ENCODE data around the gene ACBD4. TPM values are rescaled to one million over a fixed set of nuclear protein-coding genes. Genes with fewer than 3 reads are reported as not detected.

ACBD4 gene
- polyA plus RNA-seq, 1 donor from 2014 or later, result 3.1 TPM

DNA sequence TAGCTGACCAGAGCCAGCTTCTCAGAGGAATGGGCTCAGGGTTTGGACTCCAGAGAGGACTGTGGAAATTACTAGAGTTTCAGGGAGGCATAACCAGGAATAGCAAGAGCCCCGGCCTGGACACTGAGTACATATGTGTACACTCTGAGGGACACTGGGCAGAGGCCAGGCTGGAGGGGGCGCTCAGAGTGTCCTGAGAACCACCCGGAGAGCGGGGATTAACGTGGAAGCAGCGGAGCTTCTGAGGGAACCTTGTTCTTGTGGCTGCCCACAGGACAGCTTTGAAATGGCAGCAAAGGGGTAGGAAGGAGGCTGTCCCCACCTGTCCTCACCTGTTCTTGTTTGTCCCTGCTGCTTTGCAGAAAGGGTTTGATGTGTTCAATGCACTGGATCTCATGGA lies 31.0 kb upstream of the ACBD4 start:
- Histone ChIP-seq H3K9me2 (ENCODE audit: insufficient read depth, low read length) (no peaks in the 10 kb centered on the region), H3K79me2 (replicated peaks; ENCODE audit: insufficient read depth, low read length) (no peaks in the 10 kb centered on the region), H3K27ac (ENCODE audit: low read length) (no peak overlapping the region), H4K20me1 (ENCODE audit: insufficient read depth) (no peaks in the 10 kb centered on the region), H3K36me3 (ENCODE audit: insufficient read depth, low read length) (peaks cover 6% of the 10 kb centered on the region), H3K9me3 (ENCODE audit: low read length) (no peaks in the 10 kb centered on the region), H3K9ac (ENCODE audit: low read length) (no peak overlapping the region), H3K4me3 (ENCODE audit: low read length) (no peak overlapping the region), H2AFZ (ENCODE audit: low read depth, low read length) (no peak overlapping the region), H3K4me2 (ENCODE audit: low read length) (no peak overlapping the region), H3F3A (ENCODE audit: insufficient read depth, low read length, poor library complexity, severe bottlenecking) (no peaks in the 10 kb centered on the region), H3K27me3 (ENCODE audit: insufficient read depth, low read depth, low read length) (no peaks in the 10 kb centered on the region)
- TF ChIP-seq MXI1 (conservative IDR thresholded peaks at IDR 0.05; ENCODE audit: poor library complexity, severe bottlenecking), result no peak
- no peak for TF ChIP-seq EZH2 (IDR thresholded peaks at IDR 0.05; ENCODE audit: borderline replicate concordance, insufficient read depth, low read length, poor library complexity, severe bottlenecking)
- no peak for TF ChIP-seq EP300 (conservative IDR thresholded peaks at IDR 0.05; ENCODE audit: poor library complexity, severe bottlenecking)
- no peak for TF ChIP-seq POLR2AphosphoS5 (IDR thresholded peaks at IDR 0.05)
- TF ChIP-seq, protein P1, sequence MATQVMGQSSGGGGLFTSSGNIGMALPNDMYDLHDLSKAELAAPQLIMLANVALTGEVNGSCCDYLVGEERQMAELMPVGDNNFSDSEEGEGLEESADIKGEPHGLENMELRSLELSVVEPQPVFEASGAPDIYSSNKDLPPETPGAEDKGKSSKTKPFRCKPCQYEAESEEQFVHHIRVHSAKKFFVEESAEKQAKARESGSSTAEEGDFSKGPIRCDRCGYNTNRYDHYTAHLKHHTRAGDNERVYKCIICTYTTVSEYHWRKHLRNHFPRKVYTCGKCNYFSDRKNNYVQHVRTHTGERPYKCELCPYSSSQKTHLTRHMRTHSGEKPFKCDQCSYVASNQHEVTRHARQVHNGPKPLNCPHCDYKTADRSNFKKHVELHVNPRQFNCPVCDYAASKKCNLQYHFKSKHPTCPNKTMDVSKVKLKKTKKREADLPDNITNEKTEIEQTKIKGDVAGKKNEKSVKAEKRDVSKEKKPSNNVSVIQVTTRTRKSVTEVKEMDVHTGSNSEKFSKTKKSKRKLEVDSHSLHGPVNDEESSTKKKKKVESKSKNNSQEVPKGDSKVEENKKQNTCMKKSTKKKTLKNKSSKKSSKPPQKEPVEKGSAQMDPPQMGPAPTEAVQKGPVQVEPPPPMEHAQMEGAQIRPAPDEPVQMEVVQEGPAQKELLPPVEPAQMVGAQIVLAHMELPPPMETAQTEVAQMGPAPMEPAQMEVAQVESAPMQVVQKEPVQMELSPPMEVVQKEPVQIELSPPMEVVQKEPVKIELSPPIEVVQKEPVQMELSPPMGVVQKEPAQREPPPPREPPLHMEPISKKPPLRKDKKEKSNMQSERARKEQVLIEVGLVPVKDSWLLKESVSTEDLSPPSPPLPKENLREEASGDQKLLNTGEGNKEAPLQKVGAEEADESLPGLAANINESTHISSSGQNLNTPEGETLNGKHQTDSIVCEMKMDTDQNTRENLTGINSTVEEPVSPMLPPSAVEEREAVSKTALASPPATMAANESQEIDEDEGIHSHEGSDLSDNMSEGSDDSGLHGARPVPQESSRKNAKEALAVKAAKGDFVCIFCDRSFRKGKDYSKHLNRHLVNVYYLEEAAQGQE (IDR thresholded peaks at IDR 0.05; ENCODE audit: borderline replicate concordance), result no peak
- TF ChIP-seq, protein P2, sequence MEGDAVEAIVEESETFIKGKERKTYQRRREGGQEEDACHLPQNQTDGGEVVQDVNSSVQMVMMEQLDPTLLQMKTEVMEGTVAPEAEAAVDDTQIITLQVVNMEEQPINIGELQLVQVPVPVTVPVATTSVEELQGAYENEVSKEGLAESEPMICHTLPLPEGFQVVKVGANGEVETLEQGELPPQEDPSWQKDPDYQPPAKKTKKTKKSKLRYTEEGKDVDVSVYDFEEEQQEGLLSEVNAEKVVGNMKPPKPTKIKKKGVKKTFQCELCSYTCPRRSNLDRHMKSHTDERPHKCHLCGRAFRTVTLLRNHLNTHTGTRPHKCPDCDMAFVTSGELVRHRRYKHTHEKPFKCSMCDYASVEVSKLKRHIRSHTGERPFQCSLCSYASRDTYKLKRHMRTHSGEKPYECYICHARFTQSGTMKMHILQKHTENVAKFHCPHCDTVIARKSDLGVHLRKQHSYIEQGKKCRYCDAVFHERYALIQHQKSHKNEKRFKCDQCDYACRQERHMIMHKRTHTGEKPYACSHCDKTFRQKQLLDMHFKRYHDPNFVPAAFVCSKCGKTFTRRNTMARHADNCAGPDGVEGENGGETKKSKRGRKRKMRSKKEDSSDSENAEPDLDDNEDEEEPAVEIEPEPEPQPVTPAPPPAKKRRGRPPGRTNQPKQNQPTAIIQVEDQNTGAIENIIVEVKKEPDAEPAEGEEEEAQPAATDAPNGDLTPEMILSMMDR (IDR thresholded peaks at IDR 0.05; ENCODE audit: poor library complexity, severe bottlenecking), result no peak
- TF ChIP-seq TAF1 (IDR thresholded peaks at IDR 0.05; ENCODE audit: low read depth), result no peak
- no peak for TF ChIP-seq SMC3 (conservative IDR thresholded peaks at IDR 0.05; ENCODE audit: poor library complexity)
- TF ChIP-seq RAD21 (conservative IDR thresholded peaks at IDR 0.05), result no peak

DNA sequence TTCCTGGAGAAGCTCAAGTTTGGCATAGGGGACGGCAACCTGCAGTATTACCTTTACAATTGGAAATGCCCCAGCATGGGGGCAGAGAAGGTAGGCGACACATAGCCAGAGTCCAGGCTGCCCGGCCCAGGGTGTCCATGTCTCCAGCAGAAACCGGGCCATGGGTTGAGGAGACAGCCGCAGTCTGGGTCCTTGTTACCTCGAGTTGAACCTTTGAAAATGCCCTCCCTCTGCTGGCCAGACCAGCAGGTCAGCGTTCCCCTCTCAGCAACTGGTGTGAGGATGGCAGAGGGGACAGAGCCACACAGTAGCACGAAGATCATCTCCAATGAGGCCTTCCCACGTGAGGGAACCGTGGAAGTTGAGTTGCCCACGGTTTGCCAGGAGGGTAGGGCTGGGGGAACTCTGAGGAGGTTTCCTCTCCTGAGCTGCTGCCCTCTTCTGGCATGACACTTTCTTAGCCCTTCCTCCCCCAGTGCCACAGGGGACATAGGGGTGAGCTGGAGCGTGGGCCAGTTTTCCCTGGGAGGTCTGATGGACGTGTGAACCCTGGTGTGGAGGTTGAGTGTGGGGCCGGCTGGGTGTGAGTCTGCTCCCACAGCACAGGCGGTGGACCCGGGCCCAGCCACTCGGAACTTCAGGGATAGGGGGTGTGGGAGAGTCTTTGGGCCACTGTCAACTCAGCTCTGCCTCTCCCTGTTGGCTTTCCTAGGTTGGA lies 30.4 kb upstream of the ACBD4 start:
- Histone ChIP-seq H3K27ac (ENCODE audit: low read length) (no peak overlapping the region), H4K20me1 (ENCODE audit: insufficient read depth) (no peaks in the 10 kb centered on the region), H3K36me3 (ENCODE audit: insufficient read depth, low read length) (peaks cover 6% of the 10 kb centered on the region), H3K4me3 (ENCODE audit: low read length) (no peak overlapping the region), H3K4me2 (ENCODE audit: low read length) (no peak overlapping the region), H2AFZ (ENCODE audit: low read depth, low read length) (no peak overlapping the region), H3K9me3 (ENCODE audit: low read length) (no peaks in the 10 kb centered on the region), H3K9me2 (ENCODE audit: insufficient read depth, low read length) (no peaks in the 10 kb centered on the region), H3K9ac (ENCODE audit: low read length) (no peak overlapping the region), H3F3A (ENCODE audit: insufficient read depth, low read length, poor library complexity, severe bottlenecking) (no peaks in the 10 kb centered on the region), H3K27me3 (ENCODE audit: insufficient read depth, low read depth, low read length) (no peaks in the 10 kb centered on the region), H3K79me2 (replicated peaks; ENCODE audit: insufficient read depth, low read length) (no peaks in the 10 kb centered on the region)
- TF ChIP-seq TAF1 (IDR thresholded peaks at IDR 0.05; ENCODE audit: low read depth) (no peak), EP300 (conservative IDR thresholded peaks at IDR 0.05; ENCODE audit: poor library complexity, severe bottlenecking) (no peak), EZH2 (IDR thresholded peaks at IDR 0.05; ENCODE audit: borderline replicate concordance, insufficient read depth, low read length, poor library complexity, severe bottlenecking) (no peak), SMC3 (conservative IDR thresholded peaks at IDR 0.05; ENCODE audit: poor library complexity) (no peak), POLR2AphosphoS5 (IDR thresholded peaks at IDR 0.05) (no peak), RAD21 (conservative IDR thresholded peaks at IDR 0.05) (no peak), MXI1 (conservative IDR thresholded peaks at IDR 0.05; ENCODE audit: poor library complexity, severe bottlenecking) (no peak)
- TF ChIP-seq, protein P1 (IDR thresholded peaks at IDR 0.05; ENCODE audit: borderline replicate concordance), result no peak
- TF ChIP-seq, protein P2 (IDR thresholded peaks at IDR 0.05; ENCODE audit: poor library complexity, severe bottlenecking), result no peak

Data from neural cell (in vitro differentiated cells).